Esophagus (tissue), 2 donors: ENCODE measurements around the gene MAOA. TPM values are rescaled to one million over a fixed set of nuclear protein-coding genes. Genes with fewer than 3 reads are reported as not detected.

ENCODE experiments used
- H3K27ac ChIP-seq, 2 donors: one replicate each; pipeline ENCODE4 v1.5.1; 2013; ENCODE audit warnings: low read depth in 2 of 2, mild to moderate bottlenecking in 2 of 2, inconsistent platforms in 1 of 2, low read length in 1 of 2, moderate library complexity in 1 of 2
- H3K27me3 ChIP-seq, 2 donors: one replicate each; pipeline ENCODE4 v1.6.1; 2013; ENCODE audit warnings: low read length in 2 of 2, control low read depth in 1 of 2, mild to moderate bottlenecking in 1 of 2; ENCODE audit not compliant: insufficient read depth in 2 of 2, control insufficient read depth in 1 of 2
- H3K36me3 ChIP-seq, 2 donors: one replicate each; pipeline ENCODE4 v1.6.1; 2013; ENCODE audit warnings: low read length in 1 of 2; ENCODE audit not compliant: control insufficient read depth in 2 of 2, insufficient read depth in 2 of 2
- H3K4me1 ChIP-seq, 2 donors: one replicate each; pipeline ENCODE4 v1.6.1; 2013; ENCODE audit warnings: low read length in 1 of 2; ENCODE audit not compliant: control insufficient read depth in 2 of 2, insufficient read depth in 2 of 2
- H3K4me3 ChIP-seq, 2 donors: one replicate each; pipeline ENCODE4 v1.5.1; 2013; ENCODE audit warnings: low read length in 2 of 2, mild to moderate bottlenecking in 2 of 2, low read depth in 1 of 2, moderate library complexity in 1 of 2
- H3K9me3 ChIP-seq, 2 donors: one replicate each; pipeline ENCODE4 v1.6.1; 2013; ENCODE audit warnings: mild to moderate bottlenecking in 2 of 2, low read depth in 1 of 2, low read length in 1 of 2, moderate library complexity in 1 of 2; ENCODE audit not compliant: control insufficient read depth in 2 of 2, insufficient read depth in 1 of 2
- WGBS, 2 donors: extraction: QIAGEN DNeasy Blood & Tissue Kit; methylation state at CpG; one replicate each; pipeline ENCODE4 v1.1.7; 2013; 5-methylcytosine and 5-hydroxymethylcytosine counted together
- polyA plus RNA-seq, 2 donors: library from polyadenylated mRNA; stranded (reverse); fragments of 200-250 nt; gene quantifications; one replicate each; pipeline ENCODE4 v1.2.3, GENCODE V29; 2013
- donor health status: healthy with polysubstance abuse.
- donor health status: Bipolar disorder and iron deficiency.

The MAOA gene
- polyA plus RNA-seq, 2 donors: 22.9 to 43.9 TPM

DNA sequence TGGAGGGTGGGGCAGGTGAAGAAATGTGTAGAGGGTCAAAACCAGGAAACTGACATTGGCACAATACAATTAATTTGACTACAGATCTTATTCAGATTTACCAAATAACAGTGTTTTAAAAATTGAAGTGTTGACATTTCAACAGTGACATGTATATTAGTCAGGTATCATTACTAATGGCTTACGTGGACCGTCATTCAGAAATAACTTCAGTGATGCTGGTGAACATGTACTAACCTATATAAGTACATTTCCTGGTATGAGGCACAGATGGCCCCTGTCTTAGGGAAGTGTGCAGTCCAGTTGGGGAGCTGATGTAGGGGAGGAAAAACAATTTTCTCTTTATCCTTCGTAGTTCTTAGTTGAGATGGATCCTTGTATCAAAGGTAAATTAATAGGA lies 22.3 kb upstream of the MAOA start:
- peaks cover 0 to 7% of the 10 kb centered on the region in 2 donors for H3K27me3 ChIP-seq
- no peaks in the 10 kb centered on the region for H3K9me3 ChIP-seq
- H3K27ac ChIP-seq: no peak overlapping the region
- H3K36me3 ChIP-seq: no peaks in the 10 kb centered on the region
- WGBS, 2 donors: 40 to 60% methylated on average over 3 of the region's 3 CpGs
- no peak overlapping the region for H3K4me3 ChIP-seq
- H3K4me1 ChIP-seq: no peaks in the 10 kb centered on the region

DNA sequence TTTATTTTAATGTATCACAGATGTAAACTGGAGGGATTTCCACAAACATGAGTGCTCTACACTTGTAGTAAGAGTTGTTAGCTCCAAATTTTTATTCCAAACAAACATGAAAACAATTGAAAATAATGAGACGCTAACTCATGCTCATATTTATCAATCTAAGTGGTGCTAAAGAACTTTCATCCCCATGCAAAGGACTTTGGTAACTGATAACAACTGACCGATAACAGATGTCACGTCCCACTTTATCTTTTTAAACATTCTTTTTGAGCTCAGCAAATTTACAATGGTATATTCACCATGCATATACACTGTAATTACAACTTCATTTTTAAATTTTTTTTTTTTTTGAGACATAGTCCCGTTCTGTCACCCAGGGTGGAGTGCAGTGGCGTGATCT lies 15.6 kb upstream of the MAOA start:
- Histone ChIP-seq H3K36me3 (no peaks in the 10 kb centered on the region), H3K27me3 (peaks cover 0 to 7% of the 10 kb centered on the region in 2 donors), H3K4me3 (no peak overlapping the region), H3K27ac (no peak overlapping the region), H3K4me1 (peaks cover 0 to 2% of the 10 kb centered on the region in 2 donors), H3K9me3 (no peaks in the 10 kb centered on the region)
- WGBS, 2 donors: 75 to 92% methylated on average over 5 of the region's 5 CpGs

GRCh38 chrX:43641691-43642090 lies 14.4 kb upstream of the MAOA start:
- Histone ChIP-seq H3K4me3 (no peak overlapping the region), H3K4me1 (peaks cover 0 to 2% of the 10 kb centered on the region in 2 donors), H3K9me3 (no peaks in the 10 kb centered on the region), H3K27ac (no peak overlapping the region), H3K27me3 (peaks cover 0 to 3% of the 10 kb centered on the region in 2 donors), H3K36me3 (no peaks in the 10 kb centered on the region)

GRCh38 chrX:43643201-43643600 lies 12.9 kb upstream of the MAOA start:
- Histone ChIP-seq H3K27ac (no peak overlapping the region), H3K4me1 (peaks cover 0 to 2% of the 10 kb centered on the region in 2 donors), H3K27me3 (peaks cover 0 to 1% of the 10 kb centered on the region in 2 donors), H3K9me3 (no peaks in the 10 kb centered on the region), H3K4me3 (no peak overlapping the region), H3K36me3 (no peaks in the 10 kb centered on the region)
- 90 to 91% methylated on average over 1 of the region's 1 CpG for WGBS, 2 donors

DNA sequence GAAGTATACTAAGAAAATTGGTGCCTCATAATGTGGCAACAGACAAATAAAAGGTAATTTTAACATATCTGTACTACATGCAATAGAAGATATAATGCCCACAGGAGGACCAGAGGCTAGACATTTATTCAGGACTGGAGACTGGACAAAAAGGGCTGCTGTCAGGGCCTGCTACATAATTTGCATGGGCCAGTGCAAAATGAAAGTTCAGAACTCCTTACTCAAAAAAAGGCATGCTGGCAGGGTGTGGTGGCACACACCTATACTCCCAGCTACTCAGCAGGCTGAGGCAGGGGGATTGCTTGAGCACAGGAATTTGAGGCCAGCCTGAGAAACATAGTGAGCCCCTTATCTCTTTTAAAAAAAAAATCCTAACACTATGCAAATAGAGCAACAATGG lies 12.4 kb upstream of the MAOA start:
- peak overlapping the region in 1 of 2 donors; percentile 33 for H3K27ac ChIP-seq
- no peaks in the 10 kb centered on the region for H3K27me3 ChIP-seq
- no peaks in the 10 kb centered on the region for H3K9me3 ChIP-seq
- H3K4me1 ChIP-seq: peaks cover 0 to 2% of the 10 kb centered on the region in 2 donors
- no peaks in the 10 kb centered on the region for H3K36me3 ChIP-seq
- H3K4me3 ChIP-seq: no peak overlapping the region

- no peaks in the 10 kb centered on the region for H3K27me3 ChIP-seq
- H3K4me3 ChIP-seq: no peak overlapping the region
- peaks cover 0 to 2% of the 10 kb centered on the region in 2 donors for H3K4me1 ChIP-seq
- H3K36me3 ChIP-seq: no peaks in the 10 kb centered on the region
- 27 to 61% methylated on average over 3 of the region's 3 CpGs for WGBS, 2 donors
- peak overlapping the region; percentile 33 to 37 for H3K27ac ChIP-seq
- no peaks in the 10 kb centered on the region for H3K9me3 ChIP-seq
Measured at GRCh38 chrX:43644124-43644701, 11.9 kb upstream of the MAOA start.

DNA sequence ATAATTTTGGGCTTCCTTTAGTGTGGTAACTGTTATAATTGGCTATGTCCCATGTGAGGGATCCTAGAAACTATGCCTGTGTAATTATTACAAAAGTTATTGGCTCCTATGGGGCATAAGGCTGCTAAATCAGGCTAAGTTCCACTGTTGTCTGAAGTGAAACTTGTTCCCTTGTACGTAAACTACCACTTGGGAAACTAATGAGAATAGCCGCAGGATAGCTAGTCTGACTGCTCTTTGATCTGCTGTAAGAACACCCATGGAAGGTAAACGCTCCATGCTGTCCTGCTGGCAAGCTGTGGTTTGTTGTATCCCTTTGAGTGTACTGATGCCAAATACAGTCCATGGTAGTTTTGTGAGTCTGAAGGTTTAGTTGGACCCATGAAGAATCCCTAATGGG lies 9.3 kb upstream of the MAOA start:
- WGBS, 2 donors: 49 to 64% methylated on average over 3 of the region's 3 CpGs
- H3K4me3 ChIP-seq: no peak overlapping the region
- H3K36me3 ChIP-seq: no peaks in the 10 kb centered on the region
- H3K4me1 ChIP-seq: peaks cover 0 to 2% of the 10 kb centered on the region in 2 donors
- H3K27ac ChIP-seq: no peak overlapping the region
- no peaks in the 10 kb centered on the region for H3K9me3 ChIP-seq
- H3K27me3 ChIP-seq: no peaks in the 10 kb centered on the region

DNA sequence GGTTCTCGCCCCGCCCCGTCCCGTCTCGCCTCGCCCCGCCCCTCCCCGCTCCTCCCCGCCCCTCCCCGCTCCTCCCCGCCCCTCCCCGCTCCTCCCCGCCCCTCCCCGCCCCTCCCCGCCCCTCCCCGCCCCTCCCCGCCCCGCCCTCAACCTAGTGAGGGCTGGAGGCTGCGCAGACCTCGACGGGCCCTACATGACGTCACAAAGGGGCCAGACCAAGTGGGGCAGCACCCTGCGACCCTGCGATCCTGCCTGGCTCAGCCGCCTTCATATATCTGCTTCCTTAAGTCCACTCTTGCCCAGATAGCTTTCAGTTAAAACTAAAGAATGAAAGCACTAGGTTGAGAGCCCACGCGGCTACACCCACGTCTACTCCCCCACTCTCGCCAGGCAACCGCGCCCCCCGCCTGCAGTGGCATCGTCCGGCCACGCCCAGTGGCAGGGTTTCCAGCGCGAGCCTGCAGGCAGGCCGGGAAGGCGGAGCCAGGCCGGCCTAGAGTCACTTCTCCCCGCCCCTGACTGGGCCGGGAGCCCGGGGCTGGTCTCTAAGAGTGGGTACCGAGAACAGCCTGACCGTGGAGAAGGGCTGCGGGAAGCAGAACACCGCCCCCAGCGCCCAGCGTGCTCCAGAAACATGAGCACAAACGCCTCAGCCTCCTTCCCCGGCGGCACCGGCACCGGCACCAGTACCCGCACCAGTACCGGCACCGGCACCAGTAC lies 1.5 kb upstream of the MAOA start:
- Histone ChIP-seq H3K4me3 (peak overlapping the region; percentile 57 to 77), H3K36me3 (no peaks in the 10 kb centered on the region), H3K4me1 (no peaks in the 10 kb centered on the region), H3K27me3 (no peaks in the 10 kb centered on the region), H3K27ac (peak overlapping the region; percentile 87 to 93), H3K9me3 (no peaks in the 10 kb centered on the region)
- WGBS, 2 donors: 0 to 31% methylated on average over 36 to 44 of the region's 57 CpGs

DNA sequence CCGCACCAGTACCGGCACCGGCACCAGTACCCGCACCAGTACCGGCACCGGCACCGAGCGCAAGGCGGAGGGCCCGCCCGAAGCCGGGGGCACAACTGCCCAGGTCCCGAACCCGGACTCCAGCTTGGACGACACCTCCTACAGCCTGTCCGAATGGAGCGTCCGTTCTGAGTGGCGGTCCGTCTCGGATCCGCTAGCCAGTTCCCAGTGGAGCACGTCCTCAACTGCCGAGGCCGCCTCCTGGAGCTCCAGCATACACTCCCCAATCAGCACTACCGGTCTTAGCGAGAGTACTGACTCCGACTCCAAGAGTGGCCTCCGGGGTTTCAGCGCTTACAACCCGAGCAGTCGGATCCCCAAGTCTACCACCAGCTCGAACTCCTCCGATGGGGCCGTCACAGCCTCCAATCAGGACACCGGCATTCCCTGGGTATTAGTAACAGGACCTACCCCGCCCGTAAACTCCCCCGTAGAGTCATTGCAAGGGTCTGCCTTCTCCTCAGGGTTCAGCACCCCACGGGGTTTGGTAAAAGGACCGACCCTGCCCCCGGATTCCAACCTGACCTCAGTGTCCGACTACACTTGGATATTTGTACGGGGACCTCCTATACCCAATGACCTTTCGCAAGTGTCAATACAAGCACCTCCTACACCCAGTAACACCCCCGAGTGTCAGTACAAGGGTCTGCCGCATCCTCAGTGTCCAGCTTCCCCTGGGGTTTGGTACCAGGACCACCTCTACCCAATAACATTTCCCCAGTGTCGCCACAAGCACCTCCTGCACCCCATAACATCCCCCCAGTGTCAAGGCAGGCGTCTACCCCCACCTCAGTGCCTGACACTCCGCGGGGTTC lies 721 bp upstream of the MAOA start:
- WGBS, 2 donors: 0 to 34% methylated on average over 43 to 51 of the region's 51 CpGs
- H3K4me3 ChIP-seq: peak overlapping the region; percentile 57 to 77
- H3K9me3 ChIP-seq: no peaks in the 10 kb centered on the region
- H3K4me1 ChIP-seq: no peaks in the 10 kb centered on the region
- H3K36me3 ChIP-seq: no peaks in the 10 kb centered on the region
- H3K27ac ChIP-seq: peak overlapping the region; percentile 87 to 93
- no peaks in the 10 kb centered on the region for H3K27me3 ChIP-seq
